Adrenal gland (tissue), 12 donors: ENCODE results near the gene SLC25A19. TPM values are rescaled to one million over a fixed set of nuclear protein-coding genes. Genes with fewer than 3 reads are reported as not detected.

Experiments
- DNase-seq, 7 donors: peaks; one replicate each; pipeline ENCODE4 v3.0.0-alpha.2; 2019 to 2020
- H3K27ac ChIP-seq, 5 donors: fragments of 200-600 bp; sonication (generic) in 4 of 5; 1 replicate in 3 of 5; 2 replicates in 2 of 5; pipeline versions ENCODE4 v1.5.1 to v1.8.0; 2016 to 2020; ENCODE audit warnings: mild to moderate bottlenecking in 1 of 5
- H3K27me3 ChIP-seq: fragments of 200-600 bp; 2 replicates; pipeline ENCODE4 v1.8.0; 2021
- H3K36me3 ChIP-seq, 2 donors: fragments of 200-600 bp; replicated peaks in 1 of 2; 1 replicate in 1 of 2; 2 replicates in 1 of 2; pipeline versions ENCODE4 v1.5.1 to v1.8.0; 2018 to 2022
- H3K4me1 ChIP-seq, 2 donors: fragments of 200-600 bp; replicated peaks in 1 of 2; 1 replicate in 1 of 2; 2 replicates in 1 of 2; pipeline versions ENCODE4 v1.5.1 to v1.8.0; 2018 to 2021
- H3K4me3 ChIP-seq, 4 donors: fragments of 200-600 bp; sonication (generic) in 3 of 4; one replicate each; pipeline ENCODE4 v1.5.1; 2016 to 2018
- H3K9me3 ChIP-seq, 3 donors: fragments of 200-600 bp; sonication (generic) in 1 of 3; replicated peaks in 1 of 3; 1 replicate in 2 of 3; 2 replicates in 1 of 3; pipeline versions ENCODE4 v1.5.1 to v1.8.0; 2016 to 2021
- CTCF ChIP-seq, 6 experiments: fragments of 450-650 bp in 4 of 6; fragments of 200-600 bp in 2 of 6; sonication (generic) in 1 of 6; IDR thresholded peaks; 1 replicate in 5 of 6; 2 replicates in 1 of 6; pipeline versions ENCODE4 v1.5.1 to v1.8.0; 2016 to 2021; ENCODE audit warnings: antibody characterized with exemption in 6 of 6, mild to moderate bottlenecking in 2 of 6, moderate library complexity in 1 of 6
- POLR2A ChIP-seq, 2 donors: fragments of 450-650 bp; IDR thresholded peaks; one replicate each; pipeline ENCODE4 v1.6.1; 2017; ENCODE audit warnings: antibody characterized with exemption in 2 of 2, mild to moderate bottlenecking in 2 of 2, moderate library complexity in 1 of 2
- WGBS, 4 donors: extraction: QIAGEN DNeasy Blood & Tissue Kit in 2 of 4; methylation state at CpG; one replicate each; pipeline versions ENCODE4 v1.1.5 to v1.1.7; 2013 to 2017; 5-methylcytosine and 5-hydroxymethylcytosine counted together
- intact Hi-C, 2 donors: fragments of 100-400 bp; cut with DNase I; formaldehyde crosslinking; loops; one replicate each; pipeline versions ENCODE4 v1.14.1 to v1.15.0; 2022 to 2023
- polyA plus RNA-seq, 3 donors: library from polyadenylated mRNA; stranded (reverse); fragments of 200-250 nt in 2 of 3; fragments of 350-450 nt in 1 of 3; fragmentation: Illumina TruSeq in 1 of 3; extraction: RNeasy Lipid Tissue Mini Kit (QIAGEN cat#74804) in 1 of 3; gene quantifications; one replicate each; pipeline ENCODE4 v1.2.3, GENCODE V29; 2013 to 2014
- total RNA-seq, 9 donors: library from RNA; depleted of rRNA in 4 of 9; stranded (reverse); fragments of >200 nt in 4 of 9; fragments of 120-200 nt in 1 of 9; fragmentation: NEBNext Ultra II Directional in 1 of 9; extraction: Animal tissue kit (Norgen Biotek cat#: 25700) in 1 of 9; gene quantifications; one replicate each; pipeline versions ENCODE4 v1.1.0 to v1.2.4, GENCODE V29; 2013 to 2023
- donor health status: healthy with polysubstance abuse.
- donor health status: Bipolar disorder and iron deficiency.
- donor health status: DM: yes; HTN: yes; CAD: no.
- donor health status: DM: no; HTN: no; CAD: no.
- donor health status: DM: no; HTN: no; CAD: no.
- donor health status: DM: yes; HTN: yes; CAD: no.

SLC25A19 gene
- total and polyA plus RNA-seq, 12 donors = 15.8 to 63.9 (median 25.3) TPM

- no peaks in the 10 kb centered on the region for H3K9me3 ChIP-seq
- H3K27me3 ChIP-seq = no peaks in the 10 kb centered on the region
- H3K27ac ChIP-seq = peak overlapping the region in 2 of 5 donors; percentile 36 to 56
- TF ChIP-seq CTCF (IDR thresholded peaks at IDR 0.05) = no peak
- TF ChIP-seq POLR2A (IDR thresholded peaks at IDR 0.05) = no peak
- 51 to 64% (median 60%) methylated on average over 7 of the region's 7 CpGs for WGBS, 4 donors
- peaks cover 21 to 31% of the 10 kb centered on the region in 2 donors for H3K4me1 ChIP-seq
- no peak overlapping the region for H3K4me3 ChIP-seq
- H3K36me3 ChIP-seq = peaks cover 0 to 8% of the 10 kb centered on the region in 2 donors
- DNase-seq = peak; percentile 50 to 77 (median 71)
- intact Hi-C loops = loop anchor here in 1 of 2 donors (10.0 kb wide), 1 partner anchor 131 kb away; the partner anchor contains the start of gene GRB2
Measured at GRCh38 chr17:75273977-75274708, 15.1 kb downstream of the SLC25A19 start.

GRCh38 chr17:75272848-75273184 lies 16.4 kb downstream of the SLC25A19 start:
- H3K36me3 ChIP-seq = peaks cover 0 to 5% of the 10 kb centered on the region in 2 donors
- no peaks in the 10 kb centered on the region for H3K9me3 ChIP-seq
- peaks cover 21 to 37% of the 10 kb centered on the region in 2 donors for H3K4me1 ChIP-seq
- H3K4me3 ChIP-seq = no peak overlapping the region
- TF ChIP-seq POLR2A (IDR thresholded peaks at IDR 0.05) (no peak), CTCF (IDR thresholded peaks at IDR 0.05) (no peak)
- no peak for DNase-seq
- 46 to 68% (median 53%) methylated on average over 2 to 3 of the region's 3 CpGs for WGBS, 4 donors
- intact Hi-C loops = loop anchor here in 1 of 2 donors (10.0 kb wide), 1 partner anchor 132 kb away; the partner anchor contains the start of gene GRB2
- no peaks in the 10 kb centered on the region for H3K27me3 ChIP-seq
- peak overlapping the region in 4 of 5 donors; percentile 33 to 95 (median 42) for H3K27ac ChIP-seq

- TF ChIP-seq POLR2A (IDR thresholded peaks at IDR 0.05) = no peak
- TF ChIP-seq CTCF (IDR thresholded peaks at IDR 0.05) = no peak
- Histone ChIP-seq H3K9me3 (no peaks in the 10 kb centered on the region), H3K4me1 (peaks cover 21 to 37% of the 10 kb centered on the region in 2 donors), H3K27me3 (no peaks in the 10 kb centered on the region), H3K27ac (peak overlapping the region in 4 of 5 donors; percentile 3 to 95 (median 85)), H3K4me3 (peak overlapping the region in 2 of 4 donors; percentile 56 to 92), H3K36me3 (peaks cover 0 to 4% of the 10 kb centered on the region in 2 donors)
- intact Hi-C loops = loop anchor here in 1 of 2 donors (10.0 kb wide), 1 partner anchor 133 kb away; the partner anchor contains the start of gene GRB2
- DNase-seq = peak; percentile 73 to 90 (median 85)
- WGBS, 4 donors = 31 to 47% (median 39%) methylated on average over 14 to 24 of the region's 24 CpGs
Measured at GRCh38 chr17:75271955-75272847, 17.0 kb downstream of the SLC25A19 start.
